NB4 (cell line): ENCODE results near the gene KCNJ12.

ENCODE experiments used
- CTCF ChIP-seq: IDR thresholded peaks from one replicate; pipeline ENCODE4 v1.5.1; 2012; ENCODE audit warnings: low read depth, low read length
- MYC ChIP-seq: IDR thresholded peaks from 2 replicates; pipeline ENCODE4 v1.6.1; 2011; ENCODE audit warnings: low read depth, low read length
- POLR2A ChIP-seq: IDR thresholded peaks from 2 replicates; pipeline ENCODE4 v1.6.1; 2011; ENCODE audit warnings: mild to moderate bottlenecking; ENCODE audit not compliant: insufficient read length; ENCODE audit errors: extremely low read depth

DNA sequence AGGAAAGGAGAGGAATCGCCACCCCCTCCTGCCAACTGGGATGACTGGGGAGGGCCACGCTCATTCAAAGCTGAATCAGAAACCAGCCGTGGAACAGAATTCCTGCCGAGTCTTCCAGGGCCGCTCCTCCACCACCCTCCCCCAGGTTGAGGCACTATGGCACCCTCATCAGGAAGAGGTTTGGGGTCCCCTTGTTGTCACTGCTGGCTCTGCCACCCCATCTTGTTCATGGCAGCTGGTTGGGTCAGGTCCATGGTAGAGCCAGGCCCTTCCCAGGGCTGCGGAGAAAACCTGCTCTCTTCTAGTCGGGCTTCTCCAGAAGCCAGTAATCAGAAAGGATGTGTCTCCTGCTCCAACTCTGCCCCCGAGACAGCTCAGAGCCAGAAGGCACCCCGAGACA is 41.8 kb downstream of the KCNJ12 start:
- no peak for TF ChIP-seq MYC
- no peak for TF ChIP-seq CTCF
- no peak for TF ChIP-seq POLR2A
